GM12865 (cell line): Measurements from ENCODE around the gene RHOBTB3.
"Not testable (repeated sequence)": the region's sequence is repeated elsewhere in the genome, so short reads cannot be mapped to it uniquely, and the experiment has no call there.

ENCODE experiments used
- DNase-seq: peaks from one replicate; pipeline ENCODE4 v3.0.0; 2010; ENCODE audit warnings: low read depth
- H3K4me3 ChIP-seq: 2 replicates; pipeline ENCODE4 v1.5.1; 2011; ENCODE audit warnings: mild to moderate bottlenecking, low read depth, low read length, control low read depth
- CTCF ChIP-seq: IDR thresholded peaks from 2 replicates; pipeline ENCODE4 v1.5.1; 2011; ENCODE audit warnings: low read length, control low read depth, low read depth, inconsistent platforms; ENCODE audit not compliant: insufficient read depth; ENCODE audit errors: missing control alignments

RHOBTB3 gene

GRCh38 chr5:95697781-95698681 lies 33.1 kb upstream of the RHOBTB3 start:
- no peak overlapping the region for H3K4me3 ChIP-seq
- no peak for DNase-seq
- TF ChIP-seq CTCF: no peak

- H3K4me3 ChIP-seq: no peak overlapping the region
- no peak for DNase-seq
- no peak for TF ChIP-seq CTCF
These were observed 31.8 kb upstream of the RHOBTB3 start for GRCh38 chr5:95699337-95699736.

- TF ChIP-seq CTCF: no peak
- H3K4me3 ChIP-seq: no peak overlapping the region
- DNase-seq: no peak
These were observed 30.1 kb upstream of the RHOBTB3 start for GRCh38 chr5:95701074-95701473.

- TF ChIP-seq CTCF: no peak
These were observed 27.0 kb upstream of the RHOBTB3 start for GRCh38 chr5:95704150-95704549.

GRCh38 chr5:95706196-95706595 lies 24.9 kb upstream of the RHOBTB3 start:
- H3K4me3 ChIP-seq, DNase-seq: not testable (repeated sequence)

More at GRCh38 chr5:95704150-95704549, 27.0 kb upstream of the RHOBTB3 start:
- no peak overlapping the region for H3K4me3 ChIP-seq
- no peak for DNase-seq

- H3K4me3 ChIP-seq: no peak overlapping the region
- no peak for DNase-seq
- no peak for TF ChIP-seq CTCF
These were observed 24.1 kb upstream of the RHOBTB3 start for GRCh38 chr5:95707055-95707454.

- not testable (repeated sequence) for DNase-seq, H3K4me3 ChIP-seq
These were observed 23.5 kb upstream of the RHOBTB3 start for GRCh38 chr5:95707534-95708188.

- DNase-seq: no peak
- H3K4me3 ChIP-seq: no peak overlapping the region
- TF ChIP-seq CTCF: no peak
These were observed 22.3 kb upstream of the RHOBTB3 start for GRCh38 chr5:95708876-95709275.
